8988T (cell line): ENCODE measurements around the gene ITPKB.

Experiments used
- DNase-seq: peaks from one replicate; pipeline ENCODE4 v3.0.0; 2011

Gene ITPKB

DNA sequence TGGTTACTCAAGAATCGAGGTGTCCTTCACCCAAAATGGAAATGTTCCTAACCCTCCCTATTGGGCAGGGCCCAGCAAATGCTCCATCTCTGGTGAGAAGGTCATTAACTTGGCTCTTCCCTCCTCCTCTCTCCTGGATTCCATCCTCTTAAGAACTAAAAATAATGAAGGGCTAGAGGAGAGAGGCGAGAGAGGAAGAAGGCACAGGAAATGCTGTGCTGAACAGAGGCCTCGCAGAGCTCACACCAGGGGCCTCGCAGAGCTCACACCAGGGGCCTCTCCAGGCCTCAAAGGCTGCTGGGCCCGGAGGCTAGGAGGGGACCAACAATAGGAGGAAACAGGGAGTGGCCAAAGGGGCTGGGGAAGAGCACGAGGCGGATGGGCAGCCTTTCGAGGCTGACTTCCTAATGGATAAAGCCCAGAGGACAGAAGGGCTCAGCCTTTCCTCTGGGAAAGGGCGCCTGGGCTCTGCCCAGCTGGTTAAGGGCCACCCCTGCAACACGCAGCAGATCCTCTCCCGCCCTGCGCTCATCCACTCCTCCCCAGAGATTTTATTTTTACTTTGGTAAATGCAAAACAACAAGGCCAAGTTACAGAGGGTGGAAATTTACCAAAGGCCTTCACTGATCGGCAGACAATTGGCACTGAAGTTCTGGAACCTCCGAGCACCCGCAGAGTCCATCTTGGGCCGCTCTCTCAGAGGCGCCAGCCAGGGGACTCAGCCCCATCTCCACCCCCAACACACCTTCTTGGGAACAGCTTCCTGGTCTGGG, 78.5 kb downstream of the ITPKB start:
- no peak for DNase-seq

GRCh38 chr1:226659641-226660040, 79.4 kb downstream of the ITPKB start:
- no peak for DNase-seq

- no peak for DNase-seq
These were observed 79.9 kb downstream of the ITPKB start for GRCh38 chr1:226659136-226659535.

DNA sequence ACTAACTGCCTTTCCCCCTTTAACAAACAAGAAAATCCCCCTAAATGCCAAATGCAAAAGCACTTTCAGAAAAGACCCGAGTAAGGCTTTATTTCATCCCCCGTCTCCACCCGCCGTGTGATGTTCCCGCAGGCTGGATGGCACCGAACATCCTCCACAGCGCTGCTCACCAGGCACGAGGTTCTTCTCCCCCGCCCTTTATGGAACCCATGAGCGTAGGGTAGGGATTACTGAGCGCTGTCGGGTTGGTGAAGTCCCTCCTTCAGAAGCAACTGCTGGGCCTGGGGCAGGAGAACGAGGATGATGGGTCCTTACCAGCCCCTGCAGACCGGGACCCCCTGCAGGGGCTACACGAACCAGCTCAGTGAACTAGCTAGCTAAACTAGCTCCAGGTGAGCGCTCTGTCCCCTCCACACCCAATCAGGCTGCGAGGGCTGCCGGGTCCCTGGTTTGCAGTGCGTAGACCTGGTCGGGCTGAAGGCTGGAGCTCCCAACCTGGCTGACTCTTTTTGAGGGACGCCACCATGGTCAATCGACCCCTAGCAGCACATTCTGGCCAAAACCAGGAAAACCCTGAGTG, 80.4 kb downstream of the ITPKB start:
- no peak for DNase-seq

GRCh38 chr1:226657895-226658545, 81.1 kb downstream of the ITPKB start:
- no peak for DNase-seq

DNA sequence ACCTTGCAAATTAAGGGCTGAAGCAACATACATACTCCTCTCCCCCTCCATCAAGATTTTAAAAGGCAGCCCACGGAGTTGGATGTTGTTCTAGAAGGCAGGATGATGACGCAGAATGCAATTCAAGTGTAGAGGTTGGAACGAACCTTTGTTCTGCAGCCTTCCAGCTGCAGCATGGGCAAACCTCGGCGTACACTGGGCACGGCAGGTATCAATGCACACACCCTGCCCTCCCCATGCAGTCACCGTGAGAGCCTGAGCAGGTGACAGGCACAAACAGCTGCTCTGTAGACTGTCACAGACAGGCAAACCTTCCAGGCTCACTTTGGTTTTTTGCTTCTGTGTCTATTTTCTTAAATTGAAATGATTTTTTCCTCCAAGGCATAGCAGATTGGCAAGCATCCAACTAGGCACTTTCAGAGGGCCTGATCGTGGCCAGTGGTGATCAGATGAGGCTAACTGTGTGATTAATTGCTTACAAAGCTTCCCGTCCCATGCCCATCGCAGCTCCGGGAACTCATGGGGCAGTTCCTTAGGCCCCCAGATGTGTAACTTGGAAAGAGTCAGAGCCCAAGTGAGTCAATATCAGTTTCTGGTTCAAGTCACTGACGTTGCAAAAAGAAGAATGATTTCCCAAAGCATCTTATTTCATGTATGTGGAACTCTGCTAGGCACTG, 82.3 kb downstream of the ITPKB start:
- no peak for DNase-seq

- no peak for DNase-seq
These were observed 82.9 kb downstream of the ITPKB start for GRCh38 chr1:226656201-226656600.

- no peak for DNase-seq
These were observed 83.6 kb downstream of the ITPKB start for GRCh38 chr1:226655251-226656163.

GRCh38 chr1:226654668-226655055, 84.4 kb downstream of the ITPKB start:
- DNase-seq = no peak

DNA sequence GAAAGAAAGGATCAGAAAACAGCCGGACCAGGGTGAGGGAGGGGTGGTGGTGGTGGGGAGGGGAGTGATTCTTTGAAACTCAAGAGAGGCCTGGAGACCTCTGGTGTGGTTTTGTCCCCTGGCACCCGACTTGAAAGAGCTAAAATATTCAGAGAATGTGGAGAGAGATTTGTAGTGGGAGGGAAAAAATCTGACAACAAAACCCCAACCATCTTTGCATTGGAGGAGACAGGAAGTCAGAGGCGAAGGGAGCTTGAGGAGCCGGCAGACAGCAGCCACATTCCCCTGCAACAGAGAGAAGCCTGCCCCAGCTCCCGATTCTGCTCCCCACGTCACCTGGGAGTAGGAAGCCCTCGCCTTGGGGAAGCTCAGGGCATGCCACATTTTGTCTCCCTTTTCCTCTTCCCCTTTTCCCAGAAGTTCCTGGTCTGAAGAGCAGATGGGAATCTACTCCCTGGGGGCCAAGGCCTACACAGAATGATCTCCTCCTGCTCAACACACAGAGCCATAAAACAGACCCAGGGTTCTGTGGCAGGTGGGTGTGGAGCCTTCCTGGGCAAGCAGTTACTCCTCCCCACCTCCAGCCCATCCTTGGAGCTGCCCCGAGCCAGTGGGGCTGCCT, 84.9 kb downstream of the ITPKB start:
- DNase-seq = no peak

DNA sequence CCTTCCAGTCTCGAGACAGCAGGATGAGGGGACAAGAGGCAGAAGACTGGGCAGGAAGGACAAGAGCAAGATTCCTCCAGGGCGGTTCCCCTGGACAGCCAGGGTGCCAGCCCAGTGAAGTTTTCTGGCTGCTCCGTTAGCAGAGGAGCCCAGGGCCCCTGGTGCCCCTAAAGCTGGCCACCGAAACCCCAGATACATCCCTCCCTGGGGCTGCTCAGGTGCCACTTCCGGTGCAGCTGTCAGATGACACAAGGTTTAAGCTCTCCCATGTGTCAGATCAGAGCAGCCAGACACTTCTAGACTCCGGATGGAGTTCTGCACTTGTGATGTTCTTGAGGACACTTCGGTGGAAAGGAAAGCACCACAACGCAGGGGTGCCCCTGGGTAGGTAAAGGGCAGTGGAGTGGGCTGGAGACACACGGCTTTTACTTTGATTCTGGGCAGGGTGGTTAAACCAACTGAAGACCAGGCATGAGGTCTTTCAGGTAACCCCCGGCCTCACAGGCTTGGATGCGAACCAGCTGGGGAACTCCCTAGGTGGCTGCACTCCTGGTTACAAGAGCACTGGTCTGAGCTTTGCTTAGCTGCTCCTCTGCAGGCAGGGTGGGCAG, 85.7 kb downstream of the ITPKB start:
- no peak for DNase-seq

DNA sequence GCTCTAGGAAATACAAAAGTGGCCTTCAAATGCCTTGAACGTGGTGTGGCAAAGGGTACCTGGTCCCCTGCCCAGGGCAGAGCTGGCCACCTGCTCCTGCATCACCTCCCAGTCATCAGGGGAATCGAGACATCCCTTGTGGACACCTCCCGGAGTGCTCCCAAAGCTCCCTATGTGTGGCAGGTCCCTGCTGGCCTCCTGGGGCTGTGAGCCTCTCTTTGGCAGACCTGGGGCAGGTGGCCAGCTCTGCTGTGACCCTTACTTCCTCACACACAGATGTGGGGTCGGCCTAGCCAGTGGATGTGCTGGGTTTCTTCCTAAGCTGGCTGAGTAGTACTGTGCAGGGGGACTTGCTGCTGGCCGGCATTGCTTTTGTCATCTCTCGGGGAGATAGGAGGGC, 86.5 kb downstream of the ITPKB start:
- DNase-seq = no peak

DNA sequence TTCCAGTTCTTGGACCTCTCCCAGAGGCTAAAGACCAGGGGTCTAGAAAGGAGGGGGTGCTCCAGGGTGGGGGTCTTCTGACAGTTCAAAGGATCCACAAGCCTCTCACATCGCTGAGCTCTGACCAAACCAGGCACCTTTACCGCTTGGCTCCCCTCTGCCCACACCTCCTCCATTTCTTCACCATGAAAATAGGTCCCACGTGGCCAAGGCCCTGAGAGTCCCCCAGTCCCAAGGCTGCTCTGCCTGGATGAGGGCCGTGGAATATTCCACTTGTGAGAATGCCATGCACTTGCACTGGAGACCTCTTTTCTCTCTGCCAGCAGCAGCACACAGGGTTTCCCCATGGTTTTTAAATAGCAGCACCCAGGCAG, 87.4 kb downstream of the ITPKB start:
- no peak for DNase-seq

DNA sequence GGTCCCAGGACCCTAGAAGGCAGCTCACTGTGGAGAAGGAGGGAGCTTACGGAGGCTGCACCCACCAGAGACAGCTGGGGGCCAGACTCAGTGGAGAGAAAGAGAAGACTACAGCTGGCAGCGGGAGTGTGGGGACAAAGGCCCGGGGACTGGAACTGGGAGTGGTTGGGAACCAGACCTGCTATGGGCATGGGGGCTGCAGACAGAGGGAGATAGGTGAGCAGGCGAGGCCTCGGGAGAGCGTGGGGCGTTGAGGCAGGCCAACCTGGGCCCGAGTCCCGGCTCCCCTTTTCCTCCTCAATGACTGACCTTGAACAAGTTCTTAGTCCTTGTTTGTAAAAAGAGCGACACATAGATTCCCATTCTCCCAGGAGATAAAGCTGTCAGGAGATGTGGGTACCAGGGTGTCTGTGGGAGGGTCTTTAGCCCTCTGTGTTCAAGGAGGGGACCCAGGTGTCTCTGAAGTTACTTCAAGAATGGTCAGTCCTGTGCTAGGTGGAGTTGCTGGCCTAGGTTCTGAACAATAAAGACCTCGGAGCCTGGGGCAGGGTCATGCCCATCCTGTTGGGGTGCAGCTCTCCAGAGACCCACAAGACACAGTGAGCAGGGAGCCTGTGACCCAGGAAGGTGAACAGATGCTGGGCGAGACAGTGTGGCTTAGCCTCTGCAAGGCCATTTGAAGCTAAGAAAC, 87.9 kb downstream of the ITPKB start:
- DNase-seq = no peak

GRCh38 chr1:226650236-226650841, 88.7 kb downstream of the ITPKB start:
- DNase-seq = no peak

DNA sequence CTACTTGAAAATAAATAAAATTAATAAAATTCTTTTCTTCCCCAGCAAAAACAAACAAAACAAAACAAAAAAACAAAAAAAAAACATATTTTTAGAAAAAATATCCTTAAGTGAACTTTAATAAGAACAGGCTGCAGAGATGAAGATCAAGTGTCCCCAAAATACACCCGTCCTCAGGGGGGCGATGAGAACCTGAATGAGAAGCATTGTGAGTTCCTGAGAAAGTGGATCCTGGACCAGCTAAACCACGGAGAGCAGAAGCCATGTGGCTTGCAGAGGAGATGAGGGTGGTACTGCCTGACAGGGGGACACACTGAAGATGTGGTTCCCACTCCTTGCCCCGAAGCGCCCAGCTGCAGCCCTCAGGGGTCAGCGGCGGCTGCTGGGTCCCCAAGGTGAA, 89.3 kb downstream of the ITPKB start:
- DNase-seq = no peak

GRCh38 chr1:226649244-226649643, 89.8 kb downstream of the ITPKB start:
- no peak for DNase-seq

DNA sequence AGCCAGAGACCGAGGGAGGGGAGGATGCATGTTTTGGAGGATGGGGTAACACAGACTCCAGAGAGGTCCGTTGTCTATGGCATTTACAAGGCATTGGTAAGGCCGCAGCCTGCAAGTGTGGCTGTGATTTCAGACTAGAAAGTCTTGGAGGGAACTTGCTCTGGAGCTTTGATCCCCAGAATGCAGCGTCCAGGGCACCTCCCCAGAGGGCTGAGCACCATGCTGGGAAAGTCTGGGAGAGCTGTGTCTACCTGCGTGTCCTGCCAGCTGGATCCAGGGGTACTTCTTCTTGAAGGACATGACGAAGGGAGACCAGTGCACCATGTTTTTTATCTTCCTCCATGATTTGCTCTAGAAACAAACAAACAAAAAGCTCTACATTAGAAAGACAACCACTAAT, 90.7 kb downstream of the ITPKB start:
- no peak for DNase-seq

GRCh38 chr1:226647719-226648118, 91.4 kb downstream of the ITPKB start:
- DNase-seq = no peak

GRCh38 chr1:226646870-226647449, 92.1 kb downstream of the ITPKB start:
- no peak for DNase-seq
